Measurements from ENCODE around the gene DIPK1C. TPM values are rescaled to one million over a fixed set of nuclear protein-coding genes. Genes with fewer than 3 reads are reported as not detected.

Gene DIPK1C
- total and polyA plus RNA-seq, 5 experiments from 2014 or later = 0.11 to 0.58 (median 0.13) TPM; not detected in 2

DNA sequence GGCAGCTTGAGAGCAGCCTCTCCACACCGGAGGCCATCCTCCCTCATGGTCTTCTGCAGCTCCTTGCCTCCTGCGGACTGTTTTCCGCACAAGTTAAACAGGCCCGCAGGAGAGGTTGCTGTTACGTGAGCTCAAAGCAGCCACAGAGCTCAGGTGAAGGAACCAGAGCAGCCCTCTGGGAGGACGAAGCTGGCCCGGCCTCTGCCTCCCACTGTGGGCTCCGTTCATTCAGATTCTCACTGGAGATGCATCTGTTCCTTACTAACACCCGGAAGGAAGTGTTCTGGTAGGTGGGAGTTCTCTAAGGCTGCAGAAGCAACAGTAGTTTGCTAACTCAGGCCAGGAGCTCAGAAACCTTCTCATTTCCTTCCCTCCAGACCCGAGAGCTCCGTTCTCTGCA is 10.9 kb downstream of the DIPK1C start:
- ATAC-seq (no peak), DNase-seq (no peak)
- Mint-ChIP-seq H3K4me3 (no peak overlapping the region), H3K4me1 (peaks cover 0 to 2% (median under 1%) of the 10 kb centered on the region in 4 donors), H3K27ac (no peak overlapping the region), H3K36me3 (no peaks in the 10 kb centered on the region), H3K27me3 (peaks cover 0 to 3% (median 0%) of the 10 kb centered on the region in 5 donors), H3K9me3 (no peaks in the 10 kb centered on the region)
- POLR2A ChIA-PET = interaction anchor here (1.0 kb wide), 1 partner anchor 68 kb away, joined by 3 read pairs; no protein-coding TSS in a partner anchor

DNA sequence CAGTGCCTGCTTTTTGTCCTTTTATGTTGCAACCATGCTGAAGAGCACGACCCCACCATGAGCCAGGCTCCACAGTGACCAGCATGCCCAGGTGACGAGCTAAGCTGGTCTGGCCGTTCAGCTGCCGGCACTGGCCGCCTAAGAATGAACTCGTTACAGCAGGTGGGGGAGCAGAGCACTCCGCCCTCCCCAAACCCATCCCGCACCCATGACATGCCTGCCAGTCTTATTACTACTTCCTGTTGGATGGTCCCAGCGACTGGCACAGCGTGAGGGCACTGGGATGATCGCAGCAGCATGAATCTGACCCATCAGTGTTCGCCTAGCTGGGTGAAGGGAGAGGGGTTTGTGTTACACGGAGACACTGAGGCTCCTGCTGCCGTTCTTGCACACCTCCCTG is 11.5 kb downstream of the DIPK1C start:
- POLR2A ChIA-PET = interaction anchor here (1.0 kb wide), 1 partner anchor 67 kb away, joined by 3 read pairs; no protein-coding TSS in a partner anchor
- peak overlapping the region in 2 of 10 donors; percentile 36 to 92 for H3K27ac Mint-ChIP-seq
- peaks cover 0 to 3% (median 0%) of the 10 kb centered on the region in 5 donors for H3K27me3 Mint-ChIP-seq
- H3K4me3 Mint-ChIP-seq = no peak overlapping the region
- DNase-seq = no peak
- H3K9me3 Mint-ChIP-seq = no peaks in the 10 kb centered on the region
- ATAC-seq = no peak
- H3K36me3 Mint-ChIP-seq = no peaks in the 10 kb centered on the region
- peaks cover 0 to 2% (median under 1%) of the 10 kb centered on the region in 4 donors for H3K4me1 Mint-ChIP-seq

DNA sequence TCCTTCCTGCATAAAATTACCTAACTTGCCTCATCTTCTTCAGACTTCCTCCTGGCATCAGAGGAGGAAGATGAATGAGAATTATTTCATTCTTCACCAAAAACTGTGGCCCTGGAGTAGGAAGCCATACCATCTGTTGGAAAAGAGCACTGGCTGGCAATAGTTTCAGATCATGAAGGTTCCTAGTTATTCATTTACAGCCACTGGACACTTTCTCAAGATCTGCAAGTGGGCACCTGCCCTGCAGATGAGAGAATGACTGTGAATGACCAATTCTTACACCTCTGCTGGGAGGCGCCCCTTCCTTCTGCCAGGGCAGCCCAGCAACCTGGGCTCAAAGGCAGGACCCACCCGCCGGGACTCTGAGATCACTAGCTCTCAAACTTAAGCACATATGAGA is 13.0 kb downstream of the DIPK1C start:
- no peak overlapping the region for H3K4me3 Mint-ChIP-seq
- peak overlapping the region in 1 of 10 donors; percentile 24 for H3K27ac Mint-ChIP-seq
- POLR2A ChIA-PET = no interaction called here
- peaks cover 0 to 2% (median under 1%) of the 10 kb centered on the region in 4 donors for H3K4me1 Mint-ChIP-seq
- H3K27me3 Mint-ChIP-seq = peaks cover 0 to 3% (median 0%) of the 10 kb centered on the region in 5 donors
- no peaks in the 10 kb centered on the region for H3K9me3 Mint-ChIP-seq
- no peak for ATAC-seq
- DNase-seq = no peak
- no peaks in the 10 kb centered on the region for H3K36me3 Mint-ChIP-seq

DNA sequence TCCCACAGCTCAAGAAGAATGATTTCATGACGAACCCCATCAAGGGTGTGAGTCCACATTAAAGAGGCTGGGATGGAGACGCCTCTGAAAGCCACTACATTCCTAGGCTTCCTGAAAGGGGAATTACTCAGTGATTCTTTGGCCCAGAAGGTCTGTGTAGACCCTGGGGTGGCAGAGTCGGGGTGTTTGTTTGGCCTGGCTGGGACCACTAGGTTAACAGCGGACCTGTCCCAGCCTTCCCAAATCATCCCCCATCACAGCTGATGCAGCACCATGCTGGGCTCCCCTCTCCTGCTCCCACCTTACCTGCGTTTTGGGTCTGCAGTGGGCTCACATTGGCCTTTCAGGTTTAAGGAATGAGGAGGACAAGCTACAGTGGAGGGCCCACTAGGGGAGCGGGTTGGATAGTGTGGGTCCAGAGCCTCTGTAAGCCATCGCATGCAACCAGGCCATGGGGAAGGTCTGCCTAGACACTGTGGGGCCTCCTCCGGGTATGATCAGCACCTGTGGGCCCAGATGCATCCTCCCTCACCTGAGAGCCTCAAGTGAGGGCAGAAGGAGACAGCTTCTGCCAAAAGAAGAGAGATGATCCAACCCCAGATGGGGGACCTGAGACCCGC is 16.2 kb downstream of the DIPK1C start:
- POLR2A ChIA-PET = no interaction called here
- Mint-ChIP-seq H3K4me3 (no peak overlapping the region), H3K9me3 (no peaks in the 10 kb centered on the region), H3K27me3 (peaks cover 0 to 3% (median 0%) of the 10 kb centered on the region in 5 donors), H3K4me1 (peaks cover 0 to 7% (median 5%) of the 10 kb centered on the region in 4 donors), H3K36me3 (no peaks in the 10 kb centered on the region), H3K27ac (no peak overlapping the region)
- ATAC-seq (no peak), DNase-seq (no peak)

DNA sequence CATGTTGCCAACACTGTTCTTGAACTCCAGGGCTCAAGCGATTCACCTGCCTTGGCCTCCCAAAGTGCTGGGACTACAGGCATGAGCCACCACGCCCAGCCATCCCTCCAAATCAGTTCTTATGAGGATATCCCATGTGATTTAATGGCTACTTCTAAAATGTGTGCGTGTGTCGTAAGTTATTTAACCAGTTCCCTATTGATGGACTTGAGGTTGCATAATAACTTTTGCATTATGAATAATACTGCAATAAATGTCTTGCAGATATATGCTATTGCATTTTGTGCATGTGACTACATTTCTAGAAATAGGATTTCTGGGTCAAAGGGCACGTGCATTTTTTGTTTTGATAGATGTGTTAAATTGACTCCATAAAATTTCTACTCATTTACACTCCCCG is 19.0 kb downstream of the DIPK1C start:
- POLR2A ChIA-PET = no interaction called here
- Mint-ChIP-seq H3K27ac (peak overlapping the region in 1 of 10 donors; percentile 23), H3K4me3 (no peak overlapping the region), H3K9me3 (no peaks in the 10 kb centered on the region), H3K27me3 (peaks cover 0 to 3% (median 0%) of the 10 kb centered on the region in 5 donors), H3K36me3 (no peaks in the 10 kb centered on the region), H3K4me1 (peaks cover 0 to 7% (median 4%) of the 10 kb centered on the region in 4 donors)
- DNase-seq = no peak
- ATAC-seq = no peak

DNA sequence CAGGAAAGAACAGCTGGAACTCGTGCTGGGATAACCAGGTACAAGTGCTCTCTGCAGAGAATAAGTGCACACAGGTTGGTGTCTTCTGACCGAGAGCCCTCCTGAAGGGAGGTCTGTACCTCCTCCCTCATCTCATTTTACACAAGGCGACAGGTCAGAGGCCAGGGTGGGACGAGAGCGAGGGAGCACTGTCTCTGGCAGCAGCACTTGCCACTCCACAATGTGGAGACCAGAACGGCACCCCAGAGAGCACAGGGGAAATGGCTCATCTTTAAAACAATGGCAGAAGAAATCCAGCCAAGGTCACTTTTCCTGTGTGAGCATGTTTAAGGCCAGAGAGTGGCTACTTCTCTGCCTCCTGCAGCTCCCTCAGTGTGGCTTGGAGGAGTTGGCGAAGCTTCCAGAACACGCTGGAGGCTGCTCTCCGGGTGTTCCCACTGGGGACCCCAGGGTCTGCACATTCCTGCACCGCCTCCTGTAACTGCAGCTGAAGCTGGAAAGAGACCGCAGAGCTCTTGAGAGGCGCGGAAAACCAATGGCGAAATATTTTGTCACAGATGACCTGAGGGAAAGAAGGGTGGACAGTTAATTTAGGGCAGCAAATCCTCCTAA is 20.8 kb downstream of the DIPK1C start:
- DNase-seq (no peak), ATAC-seq (no peak)
- Mint-ChIP-seq H3K36me3 (no peaks in the 10 kb centered on the region), H3K4me1 (peaks cover 0 to 8% (median 4%) of the 10 kb centered on the region in 4 donors), H3K9me3 (no peaks in the 10 kb centered on the region), H3K27ac (no peak overlapping the region), H3K4me3 (no peak overlapping the region), H3K27me3 (peaks cover 0 to 3% (median 0%) of the 10 kb centered on the region in 5 donors)
- POLR2A ChIA-PET = interaction anchor here (1.5 kb wide), 1 partner anchor 12 kb away, joined by 4 read pairs; no protein-coding TSS in a partner anchor

DNA sequence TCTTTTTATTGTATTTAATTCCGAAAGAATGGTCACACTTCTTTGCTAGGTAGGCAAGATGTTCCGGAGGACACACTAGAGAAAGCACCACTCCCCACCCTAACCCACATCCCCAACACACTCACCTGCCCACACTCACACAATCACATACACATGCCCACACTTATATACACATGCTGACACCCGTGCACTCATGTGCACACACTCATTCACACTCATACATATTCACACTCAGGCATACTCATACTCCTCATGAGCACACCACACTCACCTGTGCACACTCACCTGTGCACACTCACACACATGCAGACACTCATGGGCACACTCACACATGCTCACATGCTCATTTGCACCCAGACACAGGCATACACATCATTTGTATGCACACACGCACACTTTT is 21.4 kb downstream of the DIPK1C start:
- no peak overlapping the region for H3K27ac Mint-ChIP-seq
- H3K9me3 Mint-ChIP-seq = no peaks in the 10 kb centered on the region
- no peak overlapping the region for H3K4me3 Mint-ChIP-seq
- ATAC-seq (no peak), DNase-seq (no peak)
- H3K4me1 Mint-ChIP-seq = peaks cover 0 to 8% (median 4%) of the 10 kb centered on the region in 4 donors
- peaks cover 0 to 3% (median 0%) of the 10 kb centered on the region in 5 donors for H3K27me3 Mint-ChIP-seq
- H3K36me3 Mint-ChIP-seq = no peaks in the 10 kb centered on the region
- POLR2A ChIA-PET = no interaction called here

DNA sequence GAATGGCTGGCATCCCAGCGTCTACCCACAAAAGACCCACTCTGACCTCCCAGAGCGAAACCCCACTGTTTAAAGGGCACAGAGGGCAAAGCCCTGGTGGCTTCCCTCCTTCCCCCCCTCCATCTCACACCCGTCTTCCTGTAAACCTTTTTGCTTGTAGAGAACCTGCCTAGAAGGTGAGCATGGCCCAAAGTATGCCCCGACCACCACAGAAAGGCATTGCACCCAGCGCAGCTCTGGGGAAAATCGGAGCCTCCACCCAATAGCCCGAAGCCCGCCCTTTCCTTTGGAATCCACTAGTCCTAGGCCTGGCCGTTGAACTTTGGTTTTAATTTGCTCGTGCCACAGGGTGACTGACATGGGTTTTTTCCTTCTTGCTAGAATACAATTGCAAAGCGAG is 22.6 kb downstream of the DIPK1C start:
- DNase-seq (no peak), ATAC-seq (no peak)
- peaks cover 0 to 8% (median 4%) of the 10 kb centered on the region in 4 donors for H3K4me1 Mint-ChIP-seq
- H3K9me3 Mint-ChIP-seq = no peaks in the 10 kb centered on the region
- H3K27ac Mint-ChIP-seq = peak overlapping the region in 2 of 10 donors; percentile 20 to 45
- H3K27me3 Mint-ChIP-seq = peaks cover 0 to 3% (median 0%) of the 10 kb centered on the region in 5 donors
- no peaks in the 10 kb centered on the region for H3K36me3 Mint-ChIP-seq
- POLR2A ChIA-PET = no interaction called here
- no peak overlapping the region for H3K4me3 Mint-ChIP-seq

DNA sequence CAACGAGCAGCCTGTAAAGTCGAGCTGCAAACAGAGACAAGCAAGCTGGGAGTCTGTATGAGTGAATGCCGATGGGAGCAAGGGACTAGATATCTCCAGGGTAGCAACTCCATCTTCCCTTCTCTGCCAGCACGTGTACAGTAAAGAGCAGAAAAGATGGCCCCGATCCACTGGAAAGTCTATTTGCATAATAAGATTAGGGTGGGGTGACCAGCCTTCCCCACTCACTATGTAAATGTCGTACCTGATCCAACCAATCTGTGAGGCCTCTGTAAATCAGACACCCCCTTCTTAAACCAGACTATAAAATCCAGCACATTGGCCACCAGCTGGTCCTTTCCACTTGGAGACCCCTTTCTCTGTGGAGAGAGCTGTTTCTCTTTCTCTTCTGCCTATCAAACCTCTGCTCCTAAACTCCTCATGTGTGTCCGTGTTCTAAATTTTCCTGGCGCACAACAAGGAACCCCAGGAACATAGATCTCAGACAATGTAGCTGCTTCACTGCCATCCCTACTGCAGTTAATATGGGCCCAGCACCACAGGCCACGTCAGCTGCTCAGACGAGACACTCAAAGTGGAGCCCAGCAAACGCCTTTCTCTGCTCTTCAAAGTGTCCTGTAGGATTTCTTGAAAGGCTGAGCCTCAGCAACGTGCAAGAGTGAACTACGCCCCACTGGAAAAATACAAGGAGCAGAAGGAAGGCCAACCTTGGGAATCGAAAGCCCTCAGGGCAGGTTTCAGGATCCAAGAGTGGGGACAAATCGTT is 26.1 kb downstream of the DIPK1C start:
- no peak for ATAC-seq
- Mint-ChIP-seq H3K27ac (peak overlapping the region in 3 of 10 donors; percentile 17 to 74 (median 33)), H3K4me1 (peaks cover 0 to 17% (median 5%) of the 10 kb centered on the region in 4 donors), H3K27me3 (peaks cover 0 to 3% (median 0%) of the 10 kb centered on the region in 5 donors), H3K4me3 (no peak overlapping the region), H3K9me3 (peaks cover 0 to 2% (median 0%) of the 10 kb centered on the region in 9 donors), H3K36me3 (no peaks in the 10 kb centered on the region)
- no peak for DNase-seq
- POLR2A ChIA-PET = no interaction called here

DNA sequence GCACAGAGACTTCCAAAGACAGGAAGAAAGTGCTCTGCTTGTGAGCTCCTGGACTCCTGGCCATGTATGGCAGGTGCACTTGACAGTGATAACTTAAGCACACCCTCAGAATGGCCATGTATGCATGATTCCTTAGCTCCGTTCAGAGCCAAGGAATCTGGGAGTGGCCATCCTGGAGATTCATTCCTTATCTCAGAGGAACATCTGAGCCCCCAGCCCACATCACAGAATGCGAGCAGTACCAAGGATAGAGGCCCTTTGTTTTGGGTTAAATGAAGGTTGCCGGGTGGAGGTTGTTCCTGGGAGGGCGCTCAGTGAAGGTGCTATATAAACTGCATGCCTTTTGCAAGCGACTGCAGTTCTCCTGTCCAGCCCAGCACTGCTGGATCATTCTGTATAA is 26.9 kb downstream of the DIPK1C start:
- Mint-ChIP-seq H3K4me1 (peaks cover 0 to 15% (median 5%) of the 10 kb centered on the region in 4 donors), H3K27me3 (no peaks in the 10 kb centered on the region), H3K27ac (peak overlapping the region in 2 of 10 donors; percentile 17 to 74), H3K36me3 (no peaks in the 10 kb centered on the region), H3K9me3 (peaks cover 0 to 2% (median 0%) of the 10 kb centered on the region in 9 donors), H3K4me3 (no peak overlapping the region)
- POLR2A ChIA-PET = no interaction called here
- DNase-seq (no peak), ATAC-seq (no peak)

DNA sequence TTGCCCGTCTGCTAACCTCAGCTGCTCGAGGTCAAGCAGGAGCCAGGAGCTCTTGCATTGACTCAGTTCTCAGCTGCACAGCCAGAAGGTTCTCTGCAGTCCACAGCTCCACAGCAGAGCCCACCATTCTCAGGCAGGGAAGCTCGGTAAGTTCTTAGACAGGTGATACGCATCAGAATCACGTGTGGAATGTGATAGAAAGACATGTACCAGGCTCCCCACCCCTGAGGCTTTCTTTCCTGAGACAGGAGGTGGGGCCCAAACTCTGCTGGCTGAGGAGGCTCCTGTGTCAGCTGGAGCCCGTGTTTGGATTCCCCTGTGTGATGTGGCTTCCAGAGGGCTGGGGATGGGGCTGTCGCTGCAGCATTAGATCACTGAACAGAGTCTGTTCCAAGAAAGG is 28.0 kb downstream of the DIPK1C start:
- Mint-ChIP-seq H3K27ac (peak overlapping the region in 2 of 10 donors; percentile 28 to 75), H3K9me3 (peaks cover 0 to 4% (median 0%) of the 10 kb centered on the region in 9 donors), H3K4me3 (no peak overlapping the region), H3K36me3 (no peaks in the 10 kb centered on the region), H3K4me1 (peaks cover 0 to 18% (median 10%) of the 10 kb centered on the region in 4 donors), H3K27me3 (no peaks in the 10 kb centered on the region)
- POLR2A ChIA-PET = no interaction called here
- no peak for DNase-seq
- no peak for ATAC-seq

DNA sequence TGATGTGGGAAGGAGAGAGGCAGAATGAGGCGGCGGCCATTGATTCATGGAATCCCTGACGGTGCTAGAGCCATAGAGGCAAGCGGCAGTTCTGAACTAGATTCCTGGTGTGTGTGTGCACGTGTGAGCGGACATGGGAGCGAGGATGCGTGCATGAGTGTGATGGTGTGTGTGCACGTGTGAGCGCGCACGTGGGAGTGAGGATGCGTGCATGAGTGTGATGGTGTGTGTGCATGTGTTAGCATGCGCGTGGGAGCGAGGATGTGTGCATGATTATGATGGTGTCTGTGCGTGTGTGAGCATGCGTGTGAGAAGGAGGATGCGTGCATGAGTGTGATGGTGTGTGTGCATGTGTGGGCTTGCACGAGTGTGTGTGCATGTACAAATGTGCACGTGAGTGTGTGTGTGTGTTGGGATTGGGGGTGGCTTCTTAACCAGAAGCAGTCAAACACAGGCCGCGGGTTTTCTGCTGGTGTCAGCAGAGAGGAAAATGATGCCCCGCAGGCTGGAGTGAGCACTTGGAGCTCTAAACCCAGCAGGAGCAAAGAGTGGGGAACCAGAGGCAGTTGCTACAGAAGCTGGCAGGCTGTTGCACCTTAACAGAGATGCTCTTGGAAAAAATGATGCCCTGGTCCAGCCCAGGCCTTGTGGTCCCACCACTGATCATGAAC is 29.5 kb downstream of the DIPK1C start:
- POLR2A ChIA-PET = no interaction called here
- Mint-ChIP-seq H3K4me1 (peaks cover 0 to 19% (median 11%) of the 10 kb centered on the region in 4 donors), H3K27me3 (no peaks in the 10 kb centered on the region), H3K36me3 (no peaks in the 10 kb centered on the region), H3K27ac (peak overlapping the region in 2 of 10 donors; percentile 21 to 86), H3K9me3 (peaks cover 0 to 5% (median 0%) of the 10 kb centered on the region in 9 donors), H3K4me3 (peak overlapping the region in 1 of 10 donors; percentile 2)
- ATAC-seq = no peak
- no peak for DNase-seq

All from naive thymus-derived CD8-positive, alpha-beta T cell (primary cell).